H9 (cell line): Measurements from ENCODE around the gene GPR62. TPM values are rescaled to one million over a fixed set of nuclear protein-coding genes. Genes with fewer than 3 reads are reported as not detected.

ENCODE experiments used
- DNase-seq: peaks from one replicate; pipeline ENCODE4 v3.0.0-alpha.2; 2017
- H2AFZ ChIP-seq: one replicate; pipeline ENCODE4 v1.6.1; 2013; ENCODE audit warnings: mild to moderate bottlenecking, low read length, control low read depth, moderate library complexity
- H2AK5ac ChIP-seq: 2 replicates; pipeline ENCODE4 v1.6.1; 2013; ENCODE audit warnings: low read length, control low read depth, mixed read lengths; ENCODE audit not compliant: insufficient read length
- H2BK120ac ChIP-seq: one replicate; pipeline ENCODE4 v1.6.1; 2013; ENCODE audit warnings: low read depth, mild to moderate bottlenecking, low read length, control low read depth, inconsistent platforms; ENCODE audit not compliant: poor library complexity, severe bottlenecking
- H2BK12ac ChIP-seq: 2 replicates; pipeline ENCODE4 v1.6.1; 2013; ENCODE audit warnings: low read length, control low read depth, mixed read lengths, low read depth; ENCODE audit not compliant: insufficient read length
- H2BK15ac ChIP-seq: 2 replicates; pipeline ENCODE4 v1.6.1; 2013; ENCODE audit warnings: low read depth, low read length, control low read depth
- H2BK20ac ChIP-seq: one replicate; pipeline ENCODE4 v1.6.1; 2013; ENCODE audit warnings: low read depth, mild to moderate bottlenecking, low read length, control low read depth, inconsistent platforms; ENCODE audit not compliant: poor library complexity, severe bottlenecking
- H2BK5ac ChIP-seq: 2 replicates; pipeline ENCODE4 v1.6.1; 2013; ENCODE audit warnings: low read length, control low read depth, mixed read lengths; ENCODE audit not compliant: insufficient read length
- H3K14ac ChIP-seq: 2 replicates; pipeline ENCODE4 v1.6.1; 2013; ENCODE audit warnings: low read length, control low read depth; ENCODE audit not compliant: insufficient read depth
- H3K18ac ChIP-seq: 2 replicates; pipeline ENCODE4 v1.6.1; 2013; ENCODE audit warnings: low read depth, mild to moderate bottlenecking, mixed read lengths, low read length, control low read depth; ENCODE audit not compliant: insufficient read length
- H3K23ac ChIP-seq: 2 replicates; pipeline ENCODE4 v1.6.1; 2013; ENCODE audit warnings: low read length, control low read depth, mixed read lengths, low read depth; ENCODE audit not compliant: insufficient read length
- H3K23me2 ChIP-seq: 2 replicates; pipeline ENCODE4 v1.6.1; 2013; ENCODE audit warnings: low read depth, mild to moderate bottlenecking, mixed read lengths, low read length, control low read depth; ENCODE audit not compliant: insufficient read length, poor library complexity, severe bottlenecking
- H3K27ac ChIP-seq: 2 replicates; pipeline ENCODE4 v1.5.1; 2013; ENCODE audit warnings: low read length, control low read depth, mixed read lengths, low read depth; ENCODE audit not compliant: insufficient read length
- H3K27me3 ChIP-seq: 2 replicates; pipeline ENCODE4 v1.6.1; 2013; ENCODE audit warnings: low read length, control low read depth, inconsistent platforms; ENCODE audit not compliant: insufficient read depth
- H3K4ac ChIP-seq: 2 replicates; pipeline ENCODE4 v1.6.1; 2013; ENCODE audit warnings: low read depth, mild to moderate bottlenecking, control low read depth, inconsistent platforms, low read length, moderate library complexity
- H3K4me1 ChIP-seq: 2 replicates; pipeline ENCODE4 v1.6.1; 2013; ENCODE audit warnings: low read length, control low read depth, inconsistent platforms; ENCODE audit not compliant: insufficient read depth
- H3K4me2 ChIP-seq: 2 replicates; pipeline ENCODE4 v1.6.1; 2013; ENCODE audit warnings: low read length, control low read depth, mixed read lengths; ENCODE audit not compliant: insufficient read length, insufficient read depth
- H3K56ac ChIP-seq: 2 replicates; pipeline ENCODE4 v1.6.1; 2013; ENCODE audit warnings: low read depth, mild to moderate bottlenecking, mixed read lengths, low read length, control low read depth; ENCODE audit not compliant: insufficient read length
- H3K79me1 ChIP-seq: 2 replicates; pipeline ENCODE4 v1.6.1; 2013; ENCODE audit warnings: low read depth, mild to moderate bottlenecking, moderate library complexity, low read length, control low read depth, inconsistent platforms; ENCODE audit not compliant: insufficient read depth, poor library complexity, severe bottlenecking
- H3K79me2 ChIP-seq: 2 replicates; pipeline ENCODE4 v1.6.1; 2013; ENCODE audit warnings: low read length, control low read depth, inconsistent platforms; ENCODE audit not compliant: insufficient read depth
- H3K9ac ChIP-seq: 2 replicates; pipeline ENCODE4 v1.6.1; 2013; ENCODE audit warnings: low read length, control low read depth, mixed read lengths; ENCODE audit not compliant: insufficient read length; ENCODE audit errors: extremely low read depth
- H3K9me3 ChIP-seq: one replicate; pipeline ENCODE4 v1.6.1; 2013; ENCODE audit warnings: low read depth, low read length, inconsistent platforms; ENCODE audit not compliant: control insufficient read depth
- H3T11ph ChIP-seq: one replicate; pipeline ENCODE4 v1.6.1; 2013; ENCODE audit warnings: mild to moderate bottlenecking, low read length, control low read depth, inconsistent platforms
- H4K20me1 ChIP-seq: one replicate; pipeline ENCODE4 v1.6.1; 2013; ENCODE audit not compliant: control insufficient read depth, insufficient read length, insufficient read depth
- H4K5ac ChIP-seq: 2 replicates; pipeline ENCODE4 v1.6.1; 2013; ENCODE audit warnings: low read depth, mild to moderate bottlenecking, mixed read lengths, low read length, control low read depth; ENCODE audit not compliant: insufficient read length
- H4K8ac ChIP-seq: replicated peaks from 2 replicates; pipeline ENCODE4 v1.6.1; 2013; ENCODE audit warnings: low read length, control low read depth, mixed read lengths, low read depth; ENCODE audit not compliant: insufficient read length
- H4K91ac ChIP-seq: 2 replicates; pipeline ENCODE4 v1.6.1; 2013; ENCODE audit warnings: low read depth, mild to moderate bottlenecking, moderate library complexity, mixed read lengths, low read length, control low read depth; ENCODE audit not compliant: insufficient read length
- H3K27ac Mint-ChIP-seq, 3 experiments: 2 replicates in 2 of 3; 3 replicates in 1 of 3; pipeline ENCODE4 v1.8.0; 2020 to 2021; ENCODE audit warnings: mixed read lengths in 3 of 3, mild to moderate bottlenecking in 1 of 3, moderate library complexity in 1 of 3
- H3K27me3 Mint-ChIP-seq: 2 replicates; pipeline ENCODE4 v1.8.0; 2021; ENCODE audit warnings: low read depth, mild to moderate bottlenecking, moderate library complexity, mixed read lengths
- H3K36me3 Mint-ChIP-seq, 3 experiments: 2 replicates in 2 of 3; 3 replicates in 1 of 3; pipeline ENCODE4 v1.8.0; 2020 to 2021; ENCODE audit warnings: low read depth in 3 of 3, mixed read lengths in 3 of 3; ENCODE audit not compliant: insufficient read depth in 1 of 3
- H3K4me1 Mint-ChIP-seq, 2 experiments: 2 replicates each; pipeline ENCODE4 v1.8.0; 2020; ENCODE audit warnings: mixed read lengths in 2 of 2
- H3K4me3 Mint-ChIP-seq, 2 experiments: 2 replicates in 1 of 2; 3 replicates in 1 of 2; pipeline ENCODE4 v1.8.0; 2020 to 2021; ENCODE audit warnings: mild to moderate bottlenecking in 2 of 2, mixed read lengths in 2 of 2, moderate library complexity in 1 of 2
- H3K9me3 Mint-ChIP-seq, 2 experiments: 2 replicates in 1 of 2; 3 replicates in 1 of 2; pipeline ENCODE4 v1.8.0; 2020; ENCODE audit warnings: mild to moderate bottlenecking in 2 of 2, mixed read lengths in 2 of 2, moderate library complexity in 1 of 2
- WGBS: extraction: QIAGEN DNeasy Blood & Tissue Kit; methylation state at CpG from one replicate; pipeline ENCODE4 v1.1.7; 2013; ENCODE audit warnings: missing lambda C conversion rate, low lambda C conversion rate, mixed read lengths; ENCODE audit not compliant: insufficient read length; ENCODE audit errors: extremely low coverage; 5-methylcytosine and 5-hydroxymethylcytosine counted together
- total RNA-seq: library from RNA; stranded (reverse); gene quantifications from 2 replicates; pipeline ENCODE4 v1.2.1, GENCODE V29; 2021
- TF ChIP-seq, protein P1 (sequence below): fragments of 200-600 bp; sonication (generic); conservative IDR thresholded peaks from 3 replicates; pipeline ENCODE4 v1.8.0; 2021; ENCODE audit warnings: antibody characterized with exemption, mild to moderate bottlenecking

Gene GPR62
- total RNA-seq, 1 experiment from 2014 or later, result 0.13 TPM

GRCh38 chr3:51944451-51945021 lies 10.6 kb upstream of the GPR62 start:
- no peak overlapping the region for H3K14ac ChIP-seq
- no peak overlapping the region for H3K56ac ChIP-seq
- 0 out of 2 replicates have a peak, but pooled peaks cover 2% of the 10 kb centered on the region for H3K4me1 ChIP-seq
- no peak overlapping the region for H3K27ac ChIP-seq
- no peak for DNase-seq
- Mint-ChIP-seq H3K4me3 (no peak overlapping the region), H3K4me1 (peaks cover 14 to 18% of the 10 kb centered on the region in 2 experiments), H3K27me3 (peaks cover 67% of the 10 kb centered on the region), H3K27ac (no peak overlapping the region), H3K36me3 (peaks cover 3 to 10% (median 9%) of the 10 kb centered on the region in 3 experiments; a peak in 6 of 7 replicates), H3K9me3 (no peaks in the 10 kb centered on the region)
- H3K9me3 ChIP-seq, result no peaks in the 10 kb centered on the region
- TF ChIP-seq, protein P1, sequence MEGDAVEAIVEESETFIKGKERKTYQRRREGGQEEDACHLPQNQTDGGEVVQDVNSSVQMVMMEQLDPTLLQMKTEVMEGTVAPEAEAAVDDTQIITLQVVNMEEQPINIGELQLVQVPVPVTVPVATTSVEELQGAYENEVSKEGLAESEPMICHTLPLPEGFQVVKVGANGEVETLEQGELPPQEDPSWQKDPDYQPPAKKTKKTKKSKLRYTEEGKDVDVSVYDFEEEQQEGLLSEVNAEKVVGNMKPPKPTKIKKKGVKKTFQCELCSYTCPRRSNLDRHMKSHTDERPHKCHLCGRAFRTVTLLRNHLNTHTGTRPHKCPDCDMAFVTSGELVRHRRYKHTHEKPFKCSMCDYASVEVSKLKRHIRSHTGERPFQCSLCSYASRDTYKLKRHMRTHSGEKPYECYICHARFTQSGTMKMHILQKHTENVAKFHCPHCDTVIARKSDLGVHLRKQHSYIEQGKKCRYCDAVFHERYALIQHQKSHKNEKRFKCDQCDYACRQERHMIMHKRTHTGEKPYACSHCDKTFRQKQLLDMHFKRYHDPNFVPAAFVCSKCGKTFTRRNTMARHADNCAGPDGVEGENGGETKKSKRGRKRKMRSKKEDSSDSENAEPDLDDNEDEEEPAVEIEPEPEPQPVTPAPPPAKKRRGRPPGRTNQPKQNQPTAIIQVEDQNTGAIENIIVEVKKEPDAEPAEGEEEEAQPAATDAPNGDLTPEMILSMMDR, result no peak
- H3K4me2 ChIP-seq, result no peak overlapping the region
- no peak overlapping the region for H4K8ac ChIP-seq
- WGBS, result no CpG with 5 or more reads among the region's 11 CpGs
- H2AK5ac ChIP-seq, result no peak overlapping the region
- H3T11ph ChIP-seq, result no peak overlapping the region
- H4K5ac ChIP-seq, result no peak overlapping the region
- no peak overlapping the region for H2BK15ac ChIP-seq
- peaks cover 8% of the 10 kb centered on the region for H3K79me1 ChIP-seq
- H3K18ac ChIP-seq, result no peak overlapping the region
- H3K79me2 ChIP-seq, result peaks cover 10% of the 10 kb centered on the region
- peaks cover 16% of the 10 kb centered on the region for H3K23me2 ChIP-seq
- H2BK120ac ChIP-seq, result no peak overlapping the region
- H2BK20ac ChIP-seq, result no peak overlapping the region
- no peak overlapping the region for H3K23ac ChIP-seq
- no peak overlapping the region for H2AFZ ChIP-seq
- H2BK5ac ChIP-seq, result no peak overlapping the region
- no peaks in the 10 kb centered on the region for H3K27me3 ChIP-seq
- H4K20me1 ChIP-seq, result peaks cover 6% of the 10 kb centered on the region
- no peak overlapping the region for H3K9ac ChIP-seq
- no peak overlapping the region for H2BK12ac ChIP-seq
- no peak overlapping the region for H3K4ac ChIP-seq
- H4K91ac ChIP-seq, result no peak overlapping the region
